Liver (tissue), 3 donors: ENCODE data around the gene CNTN1.

ENCODE experiments used
- EGR1 ChIP-seq, 2 donors: IDR thresholded peaks; 2 replicates each; pipeline ENCODE4 v1.6.1; 2016 to 2018; ENCODE audit warnings: antibody characterized with exemption in 2 of 2, low read depth in 2 of 2
- FOXA2 ChIP-seq: IDR thresholded peaks from 2 replicates; pipeline ENCODE4 v1.6.1; 2016; ENCODE audit warnings: antibody characterized with exemption
- HNF4G ChIP-seq: IDR thresholded peaks from 2 replicates; pipeline ENCODE4 v1.6.1; 2016; ENCODE audit warnings: antibody characterized with exemption
- JUND ChIP-seq, 2 donors: IDR thresholded peaks; 2 replicates each; pipeline ENCODE4 v1.6.1; 2016; ENCODE audit warnings: antibody characterized with exemption in 2 of 2
- RAD21 ChIP-seq, 2 donors: IDR thresholded peaks; 2 replicates each; pipeline ENCODE4 v1.6.1; 2016; ENCODE audit warnings: antibody characterized with exemption in 2 of 2, mild to moderate bottlenecking in 2 of 2
- SP1 ChIP-seq: IDR thresholded peaks from 2 replicates; pipeline ENCODE4 v1.6.1; 2018; ENCODE audit warnings: antibody characterized with exemption, mild to moderate bottlenecking
- YY1 ChIP-seq: IDR thresholded peaks from 2 replicates; pipeline ENCODE4 v1.6.1; 2016; ENCODE audit warnings: antibody characterized with exemption, mild to moderate bottlenecking
- TF ChIP-seq, protein P1 (sequence below): fragments of 150-350 bp; IDR thresholded peaks from 2 replicates; pipeline ENCODE4 v1.5.1; 2017; ENCODE audit warnings: improper control_type of control experiment, low read depth, low read length; ENCODE audit not compliant: missing input control
- TF ChIP-seq, protein P2 (sequence below): IDR thresholded peaks from 2 replicates; pipeline ENCODE4 v1.6.1; 2016; ENCODE audit warnings: antibody characterized with exemption
- TF ChIP-seq, protein P3 (sequence below): IDR thresholded peaks from 2 replicates; pipeline ENCODE4 v1.6.1; 2016; ENCODE audit warnings: antibody characterized with exemption
- TF ChIP-seq, protein P4 (sequence below): IDR thresholded peaks from 2 replicates; pipeline ENCODE4 v1.6.1; 2016; ENCODE audit warnings: antibody characterized with exemption, mild to moderate bottlenecking
- donor health status: healthy.
- donor health status: healthy.

DNA sequence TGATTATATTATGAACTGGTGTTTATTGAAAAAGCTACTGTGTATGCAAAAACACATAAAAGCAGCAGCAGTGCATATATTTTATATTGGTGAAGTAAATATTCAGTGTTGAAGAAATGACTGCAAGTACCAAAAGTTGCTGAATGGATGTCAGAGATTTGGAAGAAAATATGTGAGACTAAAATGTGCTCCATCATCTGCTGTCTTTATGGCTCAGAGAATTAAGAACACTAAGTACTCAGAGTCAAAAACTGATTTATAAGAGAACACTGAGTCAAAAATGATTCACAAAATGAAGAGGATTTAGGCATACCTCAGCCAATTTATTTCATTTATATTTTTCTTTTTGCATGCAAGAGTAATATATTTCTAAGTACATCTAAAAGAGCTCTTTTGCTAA lies 409.6 kb downstream of the CNTN1 start:
- no peak for TF ChIP-seq JUND (IDR thresholded peaks at IDR 0.05)
- TF ChIP-seq, protein P1, sequence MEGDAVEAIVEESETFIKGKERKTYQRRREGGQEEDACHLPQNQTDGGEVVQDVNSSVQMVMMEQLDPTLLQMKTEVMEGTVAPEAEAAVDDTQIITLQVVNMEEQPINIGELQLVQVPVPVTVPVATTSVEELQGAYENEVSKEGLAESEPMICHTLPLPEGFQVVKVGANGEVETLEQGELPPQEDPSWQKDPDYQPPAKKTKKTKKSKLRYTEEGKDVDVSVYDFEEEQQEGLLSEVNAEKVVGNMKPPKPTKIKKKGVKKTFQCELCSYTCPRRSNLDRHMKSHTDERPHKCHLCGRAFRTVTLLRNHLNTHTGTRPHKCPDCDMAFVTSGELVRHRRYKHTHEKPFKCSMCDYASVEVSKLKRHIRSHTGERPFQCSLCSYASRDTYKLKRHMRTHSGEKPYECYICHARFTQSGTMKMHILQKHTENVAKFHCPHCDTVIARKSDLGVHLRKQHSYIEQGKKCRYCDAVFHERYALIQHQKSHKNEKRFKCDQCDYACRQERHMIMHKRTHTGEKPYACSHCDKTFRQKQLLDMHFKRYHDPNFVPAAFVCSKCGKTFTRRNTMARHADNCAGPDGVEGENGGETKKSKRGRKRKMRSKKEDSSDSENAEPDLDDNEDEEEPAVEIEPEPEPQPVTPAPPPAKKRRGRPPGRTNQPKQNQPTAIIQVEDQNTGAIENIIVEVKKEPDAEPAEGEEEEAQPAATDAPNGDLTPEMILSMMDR: no peak
- TF ChIP-seq HNF4G: no peak
- no peak for TF ChIP-seq SP1
- TF ChIP-seq, protein P2, sequence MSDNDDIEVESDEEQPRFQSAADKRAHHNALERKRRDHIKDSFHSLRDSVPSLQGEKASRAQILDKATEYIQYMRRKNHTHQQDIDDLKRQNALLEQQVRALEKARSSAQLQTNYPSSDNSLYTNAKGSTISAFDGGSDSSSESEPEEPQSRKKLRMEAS: no peak
- TF ChIP-seq, protein P3, sequence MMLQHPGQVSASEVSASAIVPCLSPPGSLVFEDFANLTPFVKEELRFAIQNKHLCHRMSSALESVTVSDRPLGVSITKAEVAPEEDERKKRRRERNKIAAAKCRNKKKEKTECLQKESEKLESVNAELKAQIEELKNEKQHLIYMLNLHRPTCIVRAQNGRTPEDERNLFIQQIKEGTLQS: no peak
- TF ChIP-seq, protein P4, sequence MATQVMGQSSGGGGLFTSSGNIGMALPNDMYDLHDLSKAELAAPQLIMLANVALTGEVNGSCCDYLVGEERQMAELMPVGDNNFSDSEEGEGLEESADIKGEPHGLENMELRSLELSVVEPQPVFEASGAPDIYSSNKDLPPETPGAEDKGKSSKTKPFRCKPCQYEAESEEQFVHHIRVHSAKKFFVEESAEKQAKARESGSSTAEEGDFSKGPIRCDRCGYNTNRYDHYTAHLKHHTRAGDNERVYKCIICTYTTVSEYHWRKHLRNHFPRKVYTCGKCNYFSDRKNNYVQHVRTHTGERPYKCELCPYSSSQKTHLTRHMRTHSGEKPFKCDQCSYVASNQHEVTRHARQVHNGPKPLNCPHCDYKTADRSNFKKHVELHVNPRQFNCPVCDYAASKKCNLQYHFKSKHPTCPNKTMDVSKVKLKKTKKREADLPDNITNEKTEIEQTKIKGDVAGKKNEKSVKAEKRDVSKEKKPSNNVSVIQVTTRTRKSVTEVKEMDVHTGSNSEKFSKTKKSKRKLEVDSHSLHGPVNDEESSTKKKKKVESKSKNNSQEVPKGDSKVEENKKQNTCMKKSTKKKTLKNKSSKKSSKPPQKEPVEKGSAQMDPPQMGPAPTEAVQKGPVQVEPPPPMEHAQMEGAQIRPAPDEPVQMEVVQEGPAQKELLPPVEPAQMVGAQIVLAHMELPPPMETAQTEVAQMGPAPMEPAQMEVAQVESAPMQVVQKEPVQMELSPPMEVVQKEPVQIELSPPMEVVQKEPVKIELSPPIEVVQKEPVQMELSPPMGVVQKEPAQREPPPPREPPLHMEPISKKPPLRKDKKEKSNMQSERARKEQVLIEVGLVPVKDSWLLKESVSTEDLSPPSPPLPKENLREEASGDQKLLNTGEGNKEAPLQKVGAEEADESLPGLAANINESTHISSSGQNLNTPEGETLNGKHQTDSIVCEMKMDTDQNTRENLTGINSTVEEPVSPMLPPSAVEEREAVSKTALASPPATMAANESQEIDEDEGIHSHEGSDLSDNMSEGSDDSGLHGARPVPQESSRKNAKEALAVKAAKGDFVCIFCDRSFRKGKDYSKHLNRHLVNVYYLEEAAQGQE: no peak
- TF ChIP-seq YY1: no peak
- no peak for TF ChIP-seq RAD21 (IDR thresholded peaks at IDR 0.05)
- TF ChIP-seq EGR1 (IDR thresholded peaks at IDR 0.05; ENCODE audit: low read depth in 2 of 2): no peak
- no peak for TF ChIP-seq FOXA2
